Lung (tissue), 12 donors: ENCODE data around the gene SLC8A1. TPM values are rescaled to one million over a fixed set of nuclear protein-coding genes. Genes with fewer than 3 reads are reported as not detected.

Experiments
- ATAC-seq: fragments of 200-7000 bp; cut with Tn5 transposase; one replicate; pipeline ENCODE4 v1.9.1; 2020; ENCODE audit warnings: moderate number of reproducible peaks; ENCODE audit not compliant: insufficient read depth, low FRiP score
- DNase-seq, 3 donors: peaks; one replicate each; pipeline ENCODE4 v3.0.0-alpha.2; 2013 to 2017
- H3K27ac ChIP-seq, 2 donors: one replicate each; pipeline ENCODE4 v1.5.1; 2013; ENCODE audit warnings: mild to moderate bottlenecking in 2 of 2, moderate library complexity in 2 of 2, control low read depth in 1 of 2, inconsistent platforms in 1 of 2, low read depth in 1 of 2, low read length in 1 of 2
- H3K27me3 ChIP-seq, 3 donors: one replicate each; pipeline ENCODE4 v1.5.1; 2013; ENCODE audit warnings: low read length in 2 of 3; ENCODE audit not compliant: control insufficient read depth in 3 of 3, insufficient read depth in 3 of 3
- H3K36me3 ChIP-seq, 4 donors: one replicate each; pipeline ENCODE4 v1.5.1; 2013; ENCODE audit warnings: low read length in 4 of 4, mild to moderate bottlenecking in 1 of 4, moderate library complexity in 1 of 4; ENCODE audit not compliant: control insufficient read depth in 4 of 4, insufficient read depth in 4 of 4
- H3K4me1 ChIP-seq, 5 donors: one replicate each; pipeline ENCODE4 v1.5.1; 2013; ENCODE audit warnings: low read length in 5 of 5, mild to moderate bottlenecking in 2 of 5, moderate library complexity in 1 of 5; ENCODE audit not compliant: control insufficient read depth in 5 of 5, insufficient read depth in 5 of 5
- H3K4me3 ChIP-seq: one replicate; pipeline ENCODE4 v1.5.1; 2013; ENCODE audit warnings: mild to moderate bottlenecking, control low read depth, moderate library complexity
- H3K9ac ChIP-seq, 2 donors: one replicate each; pipeline ENCODE4 v1.5.1; 2013; ENCODE audit warnings: low read length in 2 of 2, control low read depth in 1 of 2; ENCODE audit not compliant: insufficient read depth in 1 of 2
- H3K9me3 ChIP-seq, 4 donors: one replicate each; pipeline ENCODE4 v1.5.1; 2013; ENCODE audit warnings: low read length in 3 of 4, mild to moderate bottlenecking in 1 of 4, moderate library complexity in 1 of 4; ENCODE audit not compliant: control insufficient read depth in 4 of 4, insufficient read depth in 3 of 4
- CTCF ChIP-seq: IDR thresholded peaks from 2 replicates; pipeline ENCODE4 v1.5.1; 2012; ENCODE audit warnings: mild to moderate bottlenecking; ENCODE audit errors: control extremely low read depth, extremely low read depth
- WGBS, 2 donors: extraction: QIAGEN DNeasy Blood & Tissue Kit; methylation state at CpG; one replicate each; pipeline ENCODE4 v1.1.7; 2013; 5-methylcytosine and 5-hydroxymethylcytosine counted together
- polyA plus RNA-seq, 2 donors: library from polyadenylated mRNA; stranded (reverse); fragments of 200-250 nt; gene quantifications; one replicate each; pipeline ENCODE4 v1.2.1, GENCODE V29; 2013
- total RNA-seq, 2 donors: library from RNA; depleted of rRNA in 1 of 2; stranded (reverse); fragments of >200 nt in 1 of 2; gene quantifications; one replicate each; pipeline ENCODE4 v1.2.1, GENCODE V29; 2014 to 2021
- donor health status: control.
- donor health status: control.
- donor health status: Bipolar disorder and iron deficiency.
- donor health status: healthy.
- donor health status: DM: yes; HTN: yes; CAD: no.

The SLC8A1 gene
- total and polyA plus RNA-seq, 4 donors: 1.2 to 34.7 (median 18.4) TPM

- WGBS, 2 donors: 87 to 100% methylated on average over 1 of the region's 1 CpG
- H3K27me3 ChIP-seq: no peaks in the 10 kb centered on the region
- no peak overlapping the region for H3K4me3 ChIP-seq
- ATAC-seq: no peak
- H3K27ac ChIP-seq: peak overlapping the region in 1 of 2 donors; percentile 54
- H3K36me3 ChIP-seq: no peaks in the 10 kb centered on the region
- peaks cover 0 to 25% (median 6%) of the 10 kb centered on the region in 5 donors for H3K4me1 ChIP-seq
- H3K9ac ChIP-seq: no peak overlapping the region
- TF ChIP-seq CTCF: no peak
- DNase-seq: no peak
- H3K9me3 ChIP-seq: no peaks in the 10 kb centered on the region
Measured at GRCh38 chr2:40397765-40398164, 54.1 kb downstream of the SLC8A1 start.

GRCh38 chr2:40396124-40396523 is 55.8 kb downstream of the SLC8A1 start:
- Histone ChIP-seq H3K4me1 (peaks cover 0 to 22% (median 10%) of the 10 kb centered on the region in 5 donors), H3K4me3 (no peak overlapping the region), H3K9me3 (no peaks in the 10 kb centered on the region), H3K27me3 (no peaks in the 10 kb centered on the region), H3K27ac (peak overlapping the region in 1 of 2 donors; percentile 45), H3K36me3 (no peaks in the 10 kb centered on the region), H3K9ac (no peak overlapping the region)
- DNase-seq (no peak), ATAC-seq (no peak)
- WGBS, 2 donors: 85 to 89% methylated on average over 2 of the region's 2 CpGs
- TF ChIP-seq CTCF: no peak

GRCh38 chr2:40395169-40396073 is 56.5 kb downstream of the SLC8A1 start:
- 61 to 82% methylated on average over 4 of the region's 4 CpGs for WGBS, 2 donors
- Histone ChIP-seq H3K4me3 (no peak overlapping the region), H3K27ac (peak overlapping the region; percentile 22 to 60), H3K4me1 (peaks cover 0 to 22% (median 10%) of the 10 kb centered on the region in 5 donors), H3K27me3 (no peaks in the 10 kb centered on the region), H3K9ac (no peak overlapping the region), H3K36me3 (no peaks in the 10 kb centered on the region), H3K9me3 (no peaks in the 10 kb centered on the region)
- no peak for TF ChIP-seq CTCF
- peak in 1 of 3 donors; percentile 29 for DNase-seq
- no peak for ATAC-seq
